H54 (cell line): ENCODE results near the gene KCNK3.

Source experiments
- DNase-seq: peaks from one replicate; pipeline ENCODE4 v3.0.0; 2011; ENCODE audit warnings: low spot score, mixed read lengths; ENCODE audit not compliant: insufficient read length
- FAIRE-seq: peaks from 3 replicates; lab custom pipeline; 2011; peaks lifted over from hg19 to GRCh38; lab: Jason Lieb, UNC
- POLR2A ChIP-seq: IDR thresholded peaks from 2 replicates; pipeline ENCODE4 v1.6.1; 2011; ENCODE audit warnings: low read depth, mild to moderate bottlenecking, low read length

KCNK3 gene

GRCh38 chr2:26706616-26707473 lies 14.3 kb downstream of the KCNK3 start:
- DNase-seq (no peak), FAIRE-seq (no peak)
- TF ChIP-seq POLR2A: no peak

- no peak for TF ChIP-seq POLR2A
- DNase-seq: no peak
- FAIRE-seq: no peak
These were observed 15.2 kb downstream of the KCNK3 start for GRCh38 chr2:26707747-26708146.

- FAIRE-seq: no peak
- no peak for TF ChIP-seq POLR2A
- DNase-seq: no peak
These were observed 15.9 kb downstream of the KCNK3 start for GRCh38 chr2:26708457-26708856.

- no peak for TF ChIP-seq POLR2A
- FAIRE-seq (no peak), DNase-seq (no peak)
These were observed 17.0 kb downstream of the KCNK3 start for GRCh38 chr2:26709323-26710110.

GRCh38 chr2:26710145-26710544 lies 17.6 kb downstream of the KCNK3 start:
- no peak for FAIRE-seq
- TF ChIP-seq POLR2A: no peak
- DNase-seq: no peak

- TF ChIP-seq POLR2A: no peak
- DNase-seq (no peak), FAIRE-seq (no peak)
These were observed 18.4 kb downstream of the KCNK3 start for GRCh38 chr2:26710743-26711456.

- FAIRE-seq (no peak), DNase-seq (no peak)
- no peak for TF ChIP-seq POLR2A
These were observed 19.1 kb downstream of the KCNK3 start for GRCh38 chr2:26711457-26712161.

GRCh38 chr2:26712486-26713465 lies 20.3 kb downstream of the KCNK3 start:
- FAIRE-seq: no peak
- DNase-seq: no peak
- no peak for TF ChIP-seq POLR2A

GRCh38 chr2:26715528-26716270 lies 23.2 kb downstream of the KCNK3 start:
- TF ChIP-seq POLR2A: no peak
- no peak for DNase-seq
- FAIRE-seq: no peak

GRCh38 chr2:26716340-26716739 lies 23.8 kb downstream of the KCNK3 start:
- no peak for TF ChIP-seq POLR2A
- FAIRE-seq (no peak), DNase-seq (no peak)

GRCh38 chr2:26716769-26717168 lies 24.2 kb downstream of the KCNK3 start:
- TF ChIP-seq POLR2A: no peak
- DNase-seq (no peak), FAIRE-seq (no peak)

- FAIRE-seq (no peak), DNase-seq (no peak)
- TF ChIP-seq POLR2A: no peak
These were observed 24.8 kb downstream of the KCNK3 start for GRCh38 chr2:26717362-26717761.
